ENCODE measurements around the gene MX2.

MX2 gene

GRCh38 chr21:41374177-41374712, 12.4 kb downstream of the MX2 start:
- FAIRE-seq: no peak
- no peak for DNase-seq (ENCODE audit: extremely low spot score, insufficient read length, low read depth)

- DNase-seq (ENCODE audit: extremely low spot score, insufficient read length, low read depth) (no peak), FAIRE-seq (no peak)
Measured at GRCh38 chr21:41374867-41375533, 13.2 kb downstream of the MX2 start.

- DNase-seq (ENCODE audit: extremely low spot score, insufficient read length, low read depth) (no peak), FAIRE-seq (no peak)
Measured at GRCh38 chr21:41375875-41376274, 14.0 kb downstream of the MX2 start.

DNA sequence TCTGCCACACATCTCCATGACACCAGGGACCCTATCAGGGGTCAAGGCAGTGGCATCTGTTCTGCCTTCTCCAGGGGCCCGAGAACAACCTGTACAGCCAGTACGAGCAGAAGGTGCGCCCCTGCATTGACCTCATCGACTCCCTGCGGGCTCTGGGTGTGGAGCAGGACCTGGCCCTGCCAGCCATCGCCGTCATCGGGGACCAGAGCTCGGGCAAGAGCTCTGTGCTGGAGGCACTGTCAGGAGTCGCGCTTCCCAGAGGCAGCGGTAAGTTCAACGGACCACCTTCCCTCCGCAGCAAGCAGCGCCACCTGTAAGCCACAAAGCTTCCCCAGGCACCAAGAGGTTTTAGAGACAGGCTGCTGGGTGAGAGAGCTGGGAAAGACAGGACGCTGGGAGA, 15.9 kb downstream of the MX2 start:
- FAIRE-seq: no peak
- no peak for DNase-seq (ENCODE audit: extremely low spot score, insufficient read length, low read depth)

GRCh38 chr21:41378849-41379248, 17.0 kb downstream of the MX2 start:
- DNase-seq (ENCODE audit: extremely low spot score, insufficient read length, low read depth) (no peak), FAIRE-seq (no peak)

DNA sequence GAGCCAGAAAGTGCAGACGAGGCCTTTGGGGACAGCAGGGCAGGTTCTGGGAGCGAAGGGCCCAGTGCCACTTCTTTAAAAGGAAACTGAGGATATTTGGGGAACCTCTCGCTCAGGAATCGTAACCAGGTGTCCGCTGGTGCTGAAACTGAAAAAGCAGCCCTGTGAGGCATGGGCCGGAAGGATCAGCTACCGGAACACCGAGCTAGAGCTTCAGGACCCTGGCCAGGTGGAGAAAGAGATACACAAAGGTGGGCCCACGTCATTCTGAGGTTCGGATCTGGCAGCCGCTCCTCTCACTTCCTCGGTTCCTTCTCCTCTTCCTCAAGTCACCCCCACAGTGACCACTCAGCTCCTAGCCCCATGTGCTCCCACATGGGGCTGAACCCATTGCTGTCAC, 18.1 kb downstream of the MX2 start:
- FAIRE-seq: no peak
- no peak for DNase-seq (ENCODE audit: extremely low spot score, insufficient read length, low read depth)

DNA sequence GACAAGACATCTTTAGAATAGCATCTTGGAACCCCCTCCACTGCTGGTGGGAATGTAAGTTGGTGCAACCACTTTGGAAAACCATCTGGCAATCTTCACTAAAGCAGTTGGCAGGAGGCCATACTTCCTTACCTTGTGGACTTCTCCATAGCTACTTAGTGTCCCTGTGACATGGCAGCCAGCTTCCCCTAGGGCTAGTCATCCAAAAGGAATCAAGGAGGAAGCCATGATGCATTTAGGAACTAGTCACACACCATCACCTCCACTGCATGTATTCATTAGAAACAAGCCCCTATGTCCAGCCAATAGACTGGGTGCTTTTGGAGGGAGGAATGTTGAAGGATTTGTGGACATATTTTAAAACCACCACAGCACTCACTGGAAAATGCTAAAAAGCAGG, 19.9 kb downstream of the MX2 start:
- no peak for FAIRE-seq
- no peak for DNase-seq (ENCODE audit: extremely low spot score, insufficient read length, low read depth)

DNA sequence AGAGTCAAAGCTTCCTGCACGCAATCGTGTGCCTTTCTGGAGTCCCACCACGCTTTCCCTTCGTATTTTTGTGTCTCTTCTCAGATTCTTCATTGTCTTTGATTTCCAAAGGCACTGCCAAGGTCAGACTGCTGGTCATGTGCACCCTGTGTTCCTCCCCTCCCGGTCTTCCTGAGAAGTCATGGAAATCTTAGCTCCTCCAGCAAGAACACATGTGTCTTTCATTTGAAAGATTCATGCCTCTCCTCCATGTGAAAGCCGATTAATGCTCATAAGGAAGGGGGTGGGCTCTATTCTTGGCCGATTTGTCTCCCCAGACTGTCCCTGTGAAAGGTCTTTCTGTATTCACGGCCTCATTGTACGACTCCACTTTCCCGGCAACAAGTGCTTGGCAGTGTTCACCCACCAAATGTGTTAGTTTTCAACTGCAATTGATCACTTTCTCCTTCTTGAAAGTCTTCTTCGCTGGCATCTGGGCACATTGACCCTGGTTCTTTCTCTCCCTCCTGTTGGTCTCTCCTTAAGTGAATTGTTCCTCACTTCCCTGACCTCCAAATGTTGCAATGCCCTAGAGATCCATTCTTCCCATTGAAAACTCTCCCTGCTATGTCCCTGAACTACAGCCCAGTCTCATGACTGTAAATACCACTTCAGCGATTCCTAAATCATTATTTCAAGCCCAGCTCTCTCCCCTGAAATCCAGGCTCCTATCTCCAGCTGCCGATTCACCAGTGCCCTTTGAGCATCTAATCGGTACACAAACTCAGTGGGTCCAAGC, 25.4 kb downstream of the MX2 start:
- DNase-seq (ENCODE audit: extremely low spot score, insufficient read length, low read depth) (no peak), FAIRE-seq (no peak)

- DNase-seq (ENCODE audit: extremely low spot score, insufficient read length, low read depth) (no peak), FAIRE-seq (no peak)
Measured at GRCh38 chr21:41387824-41388223, 26.0 kb downstream of the MX2 start.

GRCh38 chr21:41388259-41388658, 26.4 kb downstream of the MX2 start:
- no peak for DNase-seq (ENCODE audit: extremely low spot score, insufficient read length, low read depth)
- FAIRE-seq: no peak

DNA sequence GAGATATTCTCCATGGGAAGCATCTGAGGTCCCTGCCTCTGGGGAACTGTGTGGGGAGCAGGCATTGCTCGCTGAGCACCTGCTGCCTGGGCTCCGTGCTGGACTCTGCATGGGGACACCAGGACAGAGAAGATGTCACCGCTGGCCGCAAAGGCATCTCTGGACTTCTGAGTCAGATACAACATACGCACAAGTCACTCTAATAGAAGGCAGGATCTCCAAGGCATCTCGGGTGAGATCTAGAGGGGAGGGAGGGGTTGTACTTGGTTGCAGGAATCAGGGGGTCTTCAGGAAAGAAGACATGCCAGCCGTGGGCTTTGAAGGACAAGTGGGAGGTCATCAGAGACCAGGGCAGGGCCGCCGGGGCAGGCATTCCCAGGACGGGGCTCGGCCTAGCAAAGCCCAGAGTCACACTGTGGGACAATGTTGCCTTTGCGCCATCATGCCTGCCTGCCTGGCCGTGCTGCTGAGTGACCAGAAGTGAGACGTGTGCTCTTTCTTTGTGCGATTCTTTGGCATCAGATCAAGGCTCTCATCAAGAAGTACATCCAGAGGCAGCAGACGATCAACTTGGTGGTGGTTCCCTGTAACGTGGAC, 28.3 kb downstream of the MX2 start:
- no peak for FAIRE-seq
- no peak for DNase-seq (ENCODE audit: extremely low spot score, insufficient read length, low read depth)

DNA sequence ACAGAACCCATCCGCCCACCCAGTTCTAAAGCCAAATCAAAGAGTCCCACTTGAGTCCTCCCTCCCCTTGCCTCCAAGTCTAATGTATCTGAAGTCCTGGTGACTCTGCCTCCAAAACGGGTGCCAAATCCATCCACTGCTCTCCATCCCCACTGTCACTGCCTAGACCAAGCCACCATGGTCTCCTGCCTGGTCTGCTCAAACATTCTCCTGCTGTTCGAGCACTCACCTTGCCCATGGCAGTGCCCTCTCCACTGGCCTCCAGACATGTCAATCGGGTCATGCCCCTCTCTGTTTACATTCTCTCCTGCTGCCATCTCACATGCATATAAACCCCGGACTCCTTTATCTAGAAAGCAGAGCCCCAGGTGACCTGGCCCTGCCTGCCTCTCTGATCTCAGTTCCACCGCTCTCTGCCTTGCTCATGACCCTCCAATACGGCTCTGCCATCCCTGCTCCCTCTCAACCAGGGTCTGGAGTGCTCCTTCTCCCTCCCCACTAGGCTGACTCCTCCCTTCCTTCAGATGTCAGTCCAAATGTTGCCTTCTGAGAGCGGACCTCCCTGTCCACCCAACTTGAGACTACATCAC, 32.1 kb downstream of the MX2 start:
- no peak for FAIRE-seq
- DNase-seq (ENCODE audit: extremely low spot score, insufficient read length, low read depth): no peak

DNA sequence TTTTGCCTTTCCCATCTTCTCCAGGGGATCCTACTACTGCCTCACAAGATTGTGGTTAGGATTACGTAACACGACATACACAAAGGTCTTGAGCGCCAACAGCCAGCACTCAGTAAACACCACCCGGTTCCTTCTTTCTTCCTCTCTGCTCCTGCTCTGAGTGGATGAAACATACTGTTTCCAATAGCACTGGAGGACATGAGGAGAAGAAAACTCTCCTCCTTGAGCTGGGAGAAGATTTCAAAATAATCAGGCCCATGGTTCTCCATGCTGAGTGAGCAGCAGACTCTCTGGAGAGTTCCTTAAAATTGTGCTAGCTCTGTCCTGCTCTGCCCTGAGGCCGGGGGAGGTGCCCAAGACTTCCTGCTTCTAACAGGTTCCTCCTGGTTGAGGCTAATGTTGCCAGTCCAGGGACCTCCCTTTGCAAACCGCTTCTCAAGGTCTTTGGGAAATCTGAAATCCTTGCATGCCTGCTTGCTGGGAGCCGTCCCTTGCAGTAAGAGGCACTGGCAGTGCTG, 34.8 kb downstream of the MX2 start:
- no peak for FAIRE-seq
- no peak for DNase-seq (ENCODE audit: extremely low spot score, insufficient read length, low read depth)

- DNase-seq (ENCODE audit: extremely low spot score, insufficient read length, low read depth) (no peak), FAIRE-seq (peak; percentile 35)
Measured at GRCh38 chr21:41397471-41397891, 35.7 kb downstream of the MX2 start.

DNA sequence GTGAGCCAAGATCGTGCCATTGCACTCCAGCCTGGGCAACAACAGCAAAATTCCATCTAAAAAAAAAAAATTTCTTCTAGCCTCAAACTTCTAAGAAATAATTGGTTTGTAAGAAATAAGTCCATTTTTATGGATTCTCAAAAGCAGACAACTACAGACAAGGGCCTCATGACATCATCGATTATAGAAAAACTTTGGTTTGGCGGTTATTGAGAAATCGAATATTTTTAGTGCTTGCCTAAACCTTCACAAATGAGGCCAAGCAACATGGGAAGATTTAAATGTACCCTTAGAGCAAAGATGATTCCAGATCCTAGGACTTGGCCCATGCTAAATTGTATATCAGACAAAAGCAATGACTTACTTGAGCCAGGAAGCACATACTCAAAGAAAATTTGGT, 36.4 kb downstream of the MX2 start:
- DNase-seq (ENCODE audit: extremely low spot score, insufficient read length, low read depth) (no peak), FAIRE-seq (no peak)

DNA sequence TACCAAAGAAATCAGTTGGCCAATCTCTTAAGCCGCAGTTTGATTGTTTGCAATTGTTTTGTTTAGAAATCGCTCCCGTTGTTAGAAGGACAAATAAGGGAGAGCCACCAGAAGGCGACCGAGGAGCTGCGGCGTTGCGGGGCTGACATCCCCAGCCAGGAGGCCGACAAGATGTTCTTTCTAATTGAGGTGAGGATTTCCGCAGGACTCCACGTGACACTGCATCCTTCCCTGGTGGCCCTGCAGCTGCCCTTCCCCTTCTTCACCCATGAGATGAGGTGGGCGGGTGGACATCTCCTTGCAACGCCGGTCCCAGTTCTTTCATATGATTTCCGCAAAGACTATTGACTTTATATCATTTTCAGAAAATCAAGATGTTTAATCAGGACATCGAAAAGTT, 37.0 kb downstream of the MX2 start:
- no peak for DNase-seq (ENCODE audit: extremely low spot score, insufficient read length, low read depth)
- FAIRE-seq: no peak

DNA sequence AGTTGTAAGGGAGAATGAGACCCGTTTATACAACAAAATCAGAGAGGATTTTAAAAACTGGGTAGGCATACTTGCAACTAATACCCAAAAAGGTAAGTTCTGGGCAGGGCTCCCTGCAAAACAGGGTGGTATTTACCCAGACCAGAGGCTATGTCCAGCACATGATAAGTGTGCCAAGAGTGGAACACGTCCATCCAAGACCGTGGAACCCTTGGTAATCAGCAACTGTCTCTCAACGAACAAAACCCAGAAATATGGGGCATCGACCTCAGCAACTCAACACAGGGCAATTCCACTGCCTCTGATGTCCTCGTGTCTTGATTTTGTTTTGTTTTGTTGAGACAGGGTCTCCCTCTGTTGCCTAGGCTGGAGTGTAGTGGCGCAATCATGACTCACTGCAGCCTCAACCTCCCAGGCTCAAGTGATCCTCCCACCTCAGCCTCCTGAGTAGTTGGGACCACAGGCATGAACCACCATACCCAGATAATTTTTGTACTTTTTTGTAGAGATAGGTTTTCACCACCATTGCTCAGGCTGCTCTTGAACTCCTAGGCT, 37.5 kb downstream of the MX2 start:
- no peak for DNase-seq (ENCODE audit: extremely low spot score, insufficient read length, low read depth)

DNA sequence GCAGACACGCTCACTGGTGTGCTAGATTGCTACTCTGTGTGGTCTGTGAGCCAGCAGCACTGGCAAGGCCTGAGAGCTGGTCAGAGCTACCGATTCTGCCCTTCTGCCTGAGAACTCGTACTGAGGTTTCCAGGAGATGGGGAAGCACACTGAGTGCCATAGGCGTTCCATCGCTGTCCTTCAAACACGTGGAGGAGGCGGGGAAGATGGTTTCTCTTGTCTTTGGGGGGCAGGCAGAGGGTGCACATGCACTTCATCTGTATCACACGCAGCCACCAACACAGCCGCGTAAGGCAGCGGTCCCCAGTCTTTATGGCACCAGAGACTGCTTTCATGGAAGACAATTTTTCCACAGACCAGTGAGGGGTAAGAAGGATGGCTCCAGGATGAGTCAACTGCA, 40.4 kb downstream of the MX2 start:
- no peak for DNase-seq (ENCODE audit: extremely low spot score, insufficient read length, low read depth)
- no peak for FAIRE-seq

More for the DNA sequence above, 37.5 kb downstream of the MX2 start:
- no peak for FAIRE-seq

DNA sequence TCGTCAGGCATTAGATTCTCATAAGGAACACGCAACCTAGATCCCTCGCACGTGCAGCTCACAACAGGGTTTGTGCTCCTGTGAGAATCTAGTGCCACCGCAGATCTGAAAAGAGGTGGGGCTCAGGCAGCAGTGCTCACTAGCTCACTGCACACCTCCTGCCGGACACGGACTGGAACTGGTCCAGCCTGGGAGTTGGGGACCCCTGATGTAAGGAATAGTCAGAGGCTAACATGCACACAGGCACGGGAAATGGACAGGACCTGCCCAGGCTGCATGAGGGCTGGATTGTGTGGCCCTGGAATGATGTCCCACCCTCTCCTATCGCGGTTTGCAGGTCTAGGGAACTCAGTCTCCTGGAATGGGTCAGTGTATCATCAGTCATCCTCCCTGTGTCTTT, 41.0 kb downstream of the MX2 start:
- DNase-seq (ENCODE audit: extremely low spot score, insufficient read length, low read depth) (no peak), FAIRE-seq (no peak)

GRCh38 chr21:41403331-41403730, 41.5 kb downstream of the MX2 start:
- no peak for DNase-seq (ENCODE audit: extremely low spot score, insufficient read length, low read depth)
- FAIRE-seq: no peak
